Cardiac muscle cell (in vitro differentiated cells and primary cell): ENCODE results near the gene PPP1R9A. TPM values are rescaled to one million over a fixed set of nuclear protein-coding genes. Genes with fewer than 3 reads are reported as not detected.

Experiments
- DNase-seq, 2 donors: peaks; one replicate each; pipeline versions ENCODE4 v3.0.0 to v3.0.0-alpha.2; 2010 to 2017; ENCODE audit warnings: low read depth in 1 of 2, low spot score in 1 of 2
- H3K27ac ChIP-seq: fragments of 200-600 bp; sonication (generic); 2 replicates; pipeline ENCODE4 v1.5.1; 2016
- H3K27me3 ChIP-seq: fragments of 200-600 bp; sonication (generic); 2 replicates; pipeline ENCODE4 v1.6.0; 2016; ENCODE audit warnings: control low read depth
- H3K36me3 ChIP-seq: fragments of 200-600 bp; sonication (generic); 2 replicates; pipeline ENCODE4 v1.5.1; 2016; ENCODE audit warnings: control low read depth
- H3K4me1 ChIP-seq: fragments of 200-600 bp; sonication (generic); 2 replicates; pipeline ENCODE4 v1.8.1; 2017; ENCODE audit warnings: low read depth, mild to moderate bottlenecking, mixed run types
- H3K4me3 ChIP-seq: fragments of 200-600 bp; sonication (generic); 2 replicates; pipeline ENCODE4 v1.5.1; 2016; ENCODE audit warnings: mild to moderate bottlenecking
- H3K9me3 ChIP-seq: fragments of 200-600 bp; sonication (generic); 2 replicates; pipeline ENCODE4 v1.5.1; 2017; ENCODE audit warnings: low read depth, mild to moderate bottlenecking, control low read depth
- CTCF ChIP-seq: IDR thresholded peaks from 2 replicates; pipeline ENCODE4 v1.5.1; 2012; ENCODE audit warnings: low read depth, mild to moderate bottlenecking, low read length
- polyA plus RNA-seq: library from polyadenylated mRNA; unstranded; fragments of >200 nt; fragmentation: Nextera tagmentation; extraction: Ambion mirVana; gene quantifications from 2 replicates; pipeline ENCODE4 v1.2.1, GENCODE V29; 2016
- total RNA-seq: library from RNA; depleted of rRNA; stranded (reverse); fragments of >200 nt; gene quantifications from 2 replicates; pipeline ENCODE4 v1.2.3, GENCODE V29; 2016

Gene PPP1R9A
- total and polyA plus RNA-seq, 2 experiments from 2014 or later, result 21.4 to 41.5 TPM

DNA sequence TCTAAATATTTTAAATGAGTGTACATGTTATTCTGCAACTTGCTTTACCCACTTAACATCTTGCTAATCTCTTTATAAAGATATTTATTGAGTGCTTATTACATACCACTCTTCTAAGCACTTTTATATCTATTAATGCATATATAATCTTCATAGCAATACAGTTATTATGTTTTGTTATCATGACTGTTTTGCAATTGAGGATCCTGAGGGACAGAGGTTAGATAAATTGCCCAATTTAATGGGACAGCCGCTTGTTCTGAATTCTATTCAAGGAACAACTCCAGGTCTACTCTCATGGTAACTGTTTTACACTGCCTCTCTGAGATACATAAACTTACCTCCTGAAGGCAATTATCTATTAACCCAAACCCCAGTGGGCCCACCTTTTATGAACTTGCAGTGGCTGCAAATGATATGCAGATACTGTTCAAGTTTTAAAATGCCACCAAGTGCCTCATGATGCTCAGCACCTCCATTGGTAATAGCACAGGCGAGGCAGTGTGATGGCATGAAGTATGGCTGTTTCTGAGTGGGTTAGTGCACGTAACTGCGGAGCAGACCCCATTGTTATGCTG is 356.5 kb downstream of the PPP1R9A start:
- Histone ChIP-seq H3K4me3 (no peak overlapping the region), H3K4me1 (no peaks in the 10 kb centered on the region), H3K27me3 (no peaks in the 10 kb centered on the region), H3K9me3 (no peaks in the 10 kb centered on the region), H3K27ac (no peak overlapping the region), H3K36me3 (no peaks in the 10 kb centered on the region)
- no peak for TF ChIP-seq CTCF
- DNase-seq, result peak in 1 of 2 donors; percentile 19

GRCh38 chr7:95264363-95264891 is 357.0 kb downstream of the PPP1R9A start:
- Histone ChIP-seq H3K27ac (no peak overlapping the region), H3K4me3 (no peak overlapping the region), H3K36me3 (no peaks in the 10 kb centered on the region), H3K27me3 (no peaks in the 10 kb centered on the region), H3K4me1 (no peaks in the 10 kb centered on the region), H3K9me3 (no peaks in the 10 kb centered on the region)
- TF ChIP-seq CTCF, result no peak
- peak in 1 of 2 donors; percentile 84 for DNase-seq

GRCh38 chr7:95265634-95266033 is 358.2 kb downstream of the PPP1R9A start:
- no peak for TF ChIP-seq CTCF

DNA sequence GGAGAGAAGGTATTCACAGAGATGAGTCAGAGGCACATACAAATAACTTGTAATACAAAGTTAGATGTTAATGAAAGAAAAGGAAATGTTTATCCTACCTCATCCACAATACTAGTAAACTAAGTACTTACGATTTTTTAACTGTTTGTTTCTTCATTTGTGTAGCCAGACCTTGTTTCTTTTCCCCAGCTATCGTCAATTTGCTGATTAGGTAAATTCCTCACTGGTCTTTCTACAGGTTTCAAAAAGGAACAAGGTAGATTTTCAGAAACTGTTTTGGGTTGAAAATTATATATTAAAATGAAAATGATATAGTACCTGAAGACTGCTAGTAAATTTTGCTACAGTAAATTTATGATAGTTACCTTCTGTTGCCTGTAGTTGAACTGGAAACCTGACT is 360.4 kb downstream of the PPP1R9A start:
- H3K4me1 ChIP-seq, result no peaks in the 10 kb centered on the region
- no peak overlapping the region for H3K27ac ChIP-seq
- no peaks in the 10 kb centered on the region for H3K27me3 ChIP-seq
- TF ChIP-seq CTCF, result no peak
- H3K36me3 ChIP-seq, result no peaks in the 10 kb centered on the region
- H3K4me3 ChIP-seq, result no peak overlapping the region
- H3K9me3 ChIP-seq, result no peaks in the 10 kb centered on the region
- no peak for DNase-seq

More at GRCh38 chr7:95265634-95266033, 358.2 kb downstream of the PPP1R9A start:
- no peaks in the 10 kb centered on the region for H3K4me1 ChIP-seq
- no peak for DNase-seq
- no peaks in the 10 kb centered on the region for H3K9me3 ChIP-seq
- H3K27ac ChIP-seq, result no peak overlapping the region
- no peaks in the 10 kb centered on the region for H3K36me3 ChIP-seq
- no peaks in the 10 kb centered on the region for H3K27me3 ChIP-seq
- no peak overlapping the region for H3K4me3 ChIP-seq

GRCh38 chr7:95269640-95270039 is 362.2 kb downstream of the PPP1R9A start:
- Histone ChIP-seq H3K9me3 (no peaks in the 10 kb centered on the region), H3K27me3 (no peaks in the 10 kb centered on the region), H3K4me3 (no peak overlapping the region), H3K27ac (no peak overlapping the region), H3K36me3 (no peaks in the 10 kb centered on the region), H3K4me1 (no peaks in the 10 kb centered on the region)
- TF ChIP-seq CTCF, result no peak
- DNase-seq, result no peak
